HEK293T (cell line): ENCODE measurements around the gene CLSTN3.

ENCODE experiments used
- BHLHE40 ChIP-seq: fragments of 450-650 bp; IDR thresholded peaks from 2 replicates; pipeline ENCODE4 v1.6.1; 2016; ENCODE audit warnings: mild to moderate bottlenecking, moderate library complexity, borderline replicate concordance
- FOXK2 ChIP-seq: fragments of 450-650 bp; IDR thresholded peaks from 2 replicates; pipeline ENCODE4 v1.6.1; 2016; ENCODE audit warnings: mild to moderate bottlenecking
- FOXM1 ChIP-seq: fragments of 450-650 bp; IDR thresholded peaks from 2 replicates; pipeline ENCODE4 v1.6.1; 2017; ENCODE audit warnings: mild to moderate bottlenecking, borderline replicate concordance
- HDGF ChIP-seq: fragments of 450-650 bp; IDR thresholded peaks from 2 replicates; pipeline ENCODE4 v1.6.1; 2017; ENCODE audit warnings: antibody characterized with exemption, borderline replicate concordance
- SP1 ChIP-seq: fragments of 450-650 bp; IDR thresholded peaks from 2 replicates; pipeline ENCODE4 v1.6.1; 2017

DNA sequence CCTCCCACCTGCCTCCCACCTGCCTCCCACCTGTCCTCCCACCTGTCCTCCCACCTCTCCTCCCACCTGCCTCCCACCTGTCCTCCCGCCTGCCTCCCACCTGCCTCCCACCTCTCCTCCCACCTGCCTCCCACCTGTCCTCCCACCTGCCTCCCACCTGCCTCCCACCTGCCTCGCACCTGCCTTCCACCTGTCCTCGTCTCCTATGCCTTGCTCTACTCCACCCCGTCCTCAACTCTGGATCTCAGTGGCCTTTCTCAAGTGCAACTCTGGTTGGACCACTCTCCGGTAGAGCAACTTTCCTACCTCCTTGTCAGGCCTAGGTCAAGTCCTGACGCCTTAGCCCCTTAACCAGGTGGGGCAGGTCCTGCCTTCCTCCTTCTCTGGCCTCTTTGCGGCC, 30.0 kb downstream of the CLSTN3 start:
- no peak for TF ChIP-seq FOXM1
- TF ChIP-seq SP1 = no peak
- TF ChIP-seq BHLHE40 = no peak
- no peak for TF ChIP-seq FOXK2
- no peak for TF ChIP-seq HDGF
